ENCODE results near the gene SLC15A3. TPM values are rescaled to one million over a fixed set of nuclear protein-coding genes. Genes with fewer than 3 reads are reported as not detected.

SLC15A3 gene
- total and polyA plus RNA-seq, 2 donors (not counting 1 experiment from before 2014, with no cell fraction given), result 10.5 to 29.9 TPM

- H2AFZ ChIP-seq (ENCODE audit: low read length), result no peak overlapping the region
- no peak overlapping the region for H3K9ac ChIP-seq (ENCODE audit: insufficient read depth, low read length)
- no peak overlapping the region for H3K27ac ChIP-seq (ENCODE audit: insufficient read depth, low read length)
- H3K4me3 ChIP-seq (replicated peaks in 1 of 4; ENCODE audit: control extremely low read depth in 1 of 4, insufficient read depth in 1 of 4, low read depth in 3 of 4, low read length in 4 of 4), result no peak overlapping the region
- H3K9me3 ChIP-seq (ENCODE audit: control insufficient read depth, insufficient read depth, low read depth, low read length), result no peaks in the 10 kb centered on the region
- H3K4me2 ChIP-seq (ENCODE audit: extremely low read depth, insufficient read depth, low read length), result no peak overlapping the region
- no peak for TF ChIP-seq EZH2 (IDR thresholded peaks at IDR 0.05; ENCODE audit: low read length, missing control alignments)
- TF ChIP-seq CTCF (conservative IDR thresholded peaks at IDR 0.05 in 1 of 2, IDR thresholded peaks at IDR 0.05 in 1 of 2; ENCODE audit: low read depth in 1 of 2, low read length in 2 of 2), result no peak
- no peaks in the 10 kb centered on the region for H3K4me1 ChIP-seq (ENCODE audit: control insufficient read depth, extremely low read depth, insufficient read depth, low read length)
- no peaks in the 10 kb centered on the region for H4K20me1 ChIP-seq (ENCODE audit: control insufficient read depth, extremely low read depth, insufficient read depth, low read length)
- peaks cover 4% of the 10 kb centered on the region for H3K36me3 ChIP-seq (ENCODE audit: control insufficient read depth, insufficient read depth, low read length)
- H3K27me3 ChIP-seq (ENCODE audit: control insufficient read depth, insufficient read depth, low read length), result no peaks in the 10 kb centered on the region
- DNase-seq (ENCODE audit: low read depth in 2 of 2), result no peak
- H3K79me2 ChIP-seq (ENCODE audit: control insufficient read depth, insufficient read depth, low read length), result no peaks in the 10 kb centered on the region
These were observed 6.7 kb downstream of the SLC15A3 start for GRCh38 chr11:60945295-60945667.

DNA sequence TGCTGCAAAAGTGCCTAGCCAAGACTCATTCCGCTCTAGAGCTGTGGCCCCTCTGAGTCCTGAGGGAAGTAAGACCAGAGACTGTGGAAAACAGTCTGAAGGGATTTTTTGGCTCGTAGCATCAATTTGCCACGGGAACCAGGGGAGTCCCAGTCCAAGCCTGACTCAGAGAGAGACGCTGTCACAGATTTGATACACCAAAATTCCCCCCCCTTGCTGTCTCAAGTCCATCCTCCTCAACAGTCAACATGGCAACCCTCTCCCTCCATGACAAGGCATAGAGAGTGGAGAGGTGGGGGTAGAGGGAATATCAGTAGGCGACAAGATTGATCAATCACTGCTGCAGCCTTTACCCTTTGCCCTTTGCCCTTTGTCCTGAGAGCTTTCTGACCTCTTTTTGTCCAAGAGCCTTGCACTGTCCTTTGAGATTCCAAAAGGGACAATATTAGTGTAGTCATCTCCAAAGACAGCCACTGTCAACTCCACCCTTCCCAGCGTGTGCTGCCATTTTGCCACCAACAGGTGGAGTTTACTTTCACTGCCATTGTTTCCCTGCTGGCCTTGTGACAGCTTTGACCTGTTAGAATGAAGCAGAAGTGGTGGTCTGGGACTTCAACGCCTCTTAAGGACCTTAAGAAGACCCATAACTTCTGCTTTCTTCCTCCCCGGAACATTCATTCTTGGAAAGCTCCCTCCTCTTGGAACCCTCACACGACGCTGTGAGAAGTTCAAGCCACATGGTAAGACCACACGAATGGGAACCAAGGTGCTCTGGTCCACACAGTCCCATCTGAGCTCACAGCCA is 7.3 kb downstream of the SLC15A3 start:
- Histone ChIP-seq H3K4me1 (ENCODE audit: control insufficient read depth, extremely low read depth, insufficient read depth, low read length) (no peaks in the 10 kb centered on the region), H3K36me3 (ENCODE audit: control insufficient read depth, insufficient read depth, low read length) (peaks cover 4% of the 10 kb centered on the region), H3K9ac (ENCODE audit: insufficient read depth, low read length) (no peak overlapping the region), H3K79me2 (ENCODE audit: control insufficient read depth, insufficient read depth, low read length) (no peaks in the 10 kb centered on the region), H3K27ac (ENCODE audit: insufficient read depth, low read length) (no peak overlapping the region), H2AFZ (ENCODE audit: low read length) (no peak overlapping the region), H3K27me3 (ENCODE audit: control insufficient read depth, insufficient read depth, low read length) (no peaks in the 10 kb centered on the region), H4K20me1 (ENCODE audit: control insufficient read depth, extremely low read depth, insufficient read depth, low read length) (no peaks in the 10 kb centered on the region), H3K4me2 (ENCODE audit: extremely low read depth, insufficient read depth, low read length) (no peak overlapping the region), H3K4me3 (replicated peaks in 1 of 4; ENCODE audit: control extremely low read depth in 1 of 4, insufficient read depth in 1 of 4, low read depth in 3 of 4, low read length in 4 of 4) (no peak overlapping the region), H3K9me3 (ENCODE audit: control insufficient read depth, insufficient read depth, low read depth, low read length) (no peaks in the 10 kb centered on the region)
- TF ChIP-seq EZH2 (IDR thresholded peaks at IDR 0.05; ENCODE audit: low read length, missing control alignments) (no peak), CTCF (conservative IDR thresholded peaks at IDR 0.05 in 1 of 2, IDR thresholded peaks at IDR 0.05 in 1 of 2; ENCODE audit: low read depth in 1 of 2, low read length in 2 of 2) (peak in 1 of 2 donors; percentile 19)
- no peak for DNase-seq (ENCODE audit: low read depth in 2 of 2)

DNA sequence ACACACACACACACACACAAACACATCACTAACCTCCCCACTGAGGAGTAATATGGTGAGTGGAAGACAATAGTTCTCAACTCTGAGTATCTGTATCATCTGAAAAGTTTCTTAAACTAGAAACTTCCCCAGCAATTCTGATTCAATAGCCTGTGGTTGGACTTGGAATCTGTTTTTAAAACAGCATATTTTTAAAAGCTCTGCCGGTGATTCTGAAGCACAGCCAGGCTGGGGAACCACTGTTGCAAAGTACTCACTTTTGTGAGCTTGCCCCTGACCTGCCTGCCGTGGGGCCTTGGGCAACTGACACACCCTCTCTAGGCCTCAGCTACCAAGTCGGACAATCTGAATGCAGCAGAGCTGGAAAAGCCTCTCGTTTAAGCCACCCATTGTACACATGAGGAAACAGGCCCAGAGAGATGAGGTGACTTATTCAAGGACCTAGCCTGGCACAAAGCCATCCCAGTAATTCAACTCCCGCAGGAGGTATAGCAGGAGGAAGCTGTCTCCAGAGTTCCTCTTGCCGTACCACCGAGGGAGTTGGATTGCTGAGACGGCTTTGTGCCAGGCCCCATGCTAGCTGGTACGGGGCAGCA is 8.9 kb downstream of the SLC15A3 start:
- H3K4me3 ChIP-seq (replicated peaks in 1 of 4; ENCODE audit: control extremely low read depth in 1 of 4, insufficient read depth in 1 of 4, low read depth in 3 of 4, low read length in 4 of 4), result no peak overlapping the region
- no peak overlapping the region for H3K9ac ChIP-seq (ENCODE audit: insufficient read depth, low read length)
- peaks cover 4% of the 10 kb centered on the region for H3K36me3 ChIP-seq (ENCODE audit: control insufficient read depth, insufficient read depth, low read length)
- no peaks in the 10 kb centered on the region for H3K27me3 ChIP-seq (ENCODE audit: control insufficient read depth, insufficient read depth, low read length)
- no peak for TF ChIP-seq EZH2 (IDR thresholded peaks at IDR 0.05; ENCODE audit: low read length, missing control alignments)
- no peak for TF ChIP-seq CTCF (conservative IDR thresholded peaks at IDR 0.05 in 1 of 2, IDR thresholded peaks at IDR 0.05 in 1 of 2; ENCODE audit: low read depth in 1 of 2, low read length in 2 of 2)
- H2AFZ ChIP-seq (ENCODE audit: low read length), result no peak overlapping the region
- H3K27ac ChIP-seq (ENCODE audit: insufficient read depth, low read length), result no peak overlapping the region
- no peaks in the 10 kb centered on the region for H3K4me1 ChIP-seq (ENCODE audit: control insufficient read depth, extremely low read depth, insufficient read depth, low read length)
- DNase-seq (ENCODE audit: low read depth in 2 of 2), result peak in 1 of 2 donors; percentile 26
- H3K9me3 ChIP-seq (ENCODE audit: control insufficient read depth, insufficient read depth, low read depth, low read length), result no peaks in the 10 kb centered on the region
- no peaks in the 10 kb centered on the region for H3K79me2 ChIP-seq (ENCODE audit: control insufficient read depth, insufficient read depth, low read length)
- no peaks in the 10 kb centered on the region for H4K20me1 ChIP-seq (ENCODE audit: control insufficient read depth, extremely low read depth, insufficient read depth, low read length)
- no peak overlapping the region for H3K4me2 ChIP-seq (ENCODE audit: extremely low read depth, insufficient read depth, low read length)
